Ramos (cell line): ENCODE measurements around the gene AHCYL2.
"Not testable (repeated sequence)": the region's sequence is repeated elsewhere in the genome, so short reads cannot be mapped to it uniquely, and the experiment has no call there.

Experiments
- in situ Hi-C: fragments of 300-500 bp; cut with MboI; formaldehyde crosslinking; loops from one replicate; pipeline ENCODE4 v1.14.3; 2022; ENCODE audit warnings: low sequenced_read_pairs; ENCODE audit not compliant: unreplicated experiment

Gene AHCYL2

DNA sequence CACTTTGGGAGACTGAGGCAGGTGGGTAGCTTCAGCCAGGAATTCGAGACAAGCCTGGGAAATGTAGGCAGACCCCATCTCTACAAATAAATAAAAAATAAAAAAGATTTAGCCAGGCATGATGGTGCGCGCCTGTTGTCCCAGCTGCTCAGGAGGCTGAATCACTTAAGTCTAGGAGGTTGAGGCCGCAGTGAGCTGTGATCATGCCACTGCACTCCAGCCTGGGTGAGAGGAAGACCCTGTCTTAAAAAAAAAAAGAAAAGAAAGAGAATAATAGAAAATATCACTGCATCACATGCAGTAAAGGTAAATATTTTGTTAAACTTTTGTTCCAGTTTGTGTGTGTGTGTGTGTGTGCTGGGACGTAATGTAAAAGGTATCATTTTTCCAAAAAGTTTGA lies 212.4 kb downstream of the AHCYL2 start:
- in situ Hi-C loops, result no loop called here

DNA sequence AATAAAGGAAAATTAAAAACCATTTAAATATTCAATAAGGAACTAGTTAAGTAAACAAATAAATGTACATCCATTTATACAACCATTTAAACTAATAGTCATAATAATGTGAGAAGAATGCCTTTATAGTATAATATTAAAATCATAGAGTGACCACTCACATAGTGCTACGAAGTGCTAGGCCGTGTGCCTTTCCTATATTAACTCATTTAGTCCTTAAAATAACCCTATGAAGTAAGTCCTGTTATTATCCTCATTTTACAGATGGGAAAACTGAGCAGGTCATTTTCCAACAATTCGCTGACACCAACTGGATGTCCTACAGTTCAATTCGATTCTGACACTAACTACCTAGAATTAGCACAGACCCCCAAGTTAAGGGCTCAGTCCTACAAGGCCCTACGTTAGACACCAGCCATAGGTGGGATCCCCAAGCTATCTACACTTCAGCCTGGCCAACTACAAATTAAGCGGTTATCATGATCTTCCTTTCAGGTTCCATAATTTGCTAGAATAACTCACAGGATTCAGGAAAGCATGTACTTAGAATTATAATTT lies 213.5 kb downstream of the AHCYL2 start:
- in situ Hi-C loops, result no loop called here

- in situ Hi-C loops, result no loop called here
Measured at GRCh38 chr7:129438839-129439651, 214.2 kb downstream of the AHCYL2 start.

DNA sequence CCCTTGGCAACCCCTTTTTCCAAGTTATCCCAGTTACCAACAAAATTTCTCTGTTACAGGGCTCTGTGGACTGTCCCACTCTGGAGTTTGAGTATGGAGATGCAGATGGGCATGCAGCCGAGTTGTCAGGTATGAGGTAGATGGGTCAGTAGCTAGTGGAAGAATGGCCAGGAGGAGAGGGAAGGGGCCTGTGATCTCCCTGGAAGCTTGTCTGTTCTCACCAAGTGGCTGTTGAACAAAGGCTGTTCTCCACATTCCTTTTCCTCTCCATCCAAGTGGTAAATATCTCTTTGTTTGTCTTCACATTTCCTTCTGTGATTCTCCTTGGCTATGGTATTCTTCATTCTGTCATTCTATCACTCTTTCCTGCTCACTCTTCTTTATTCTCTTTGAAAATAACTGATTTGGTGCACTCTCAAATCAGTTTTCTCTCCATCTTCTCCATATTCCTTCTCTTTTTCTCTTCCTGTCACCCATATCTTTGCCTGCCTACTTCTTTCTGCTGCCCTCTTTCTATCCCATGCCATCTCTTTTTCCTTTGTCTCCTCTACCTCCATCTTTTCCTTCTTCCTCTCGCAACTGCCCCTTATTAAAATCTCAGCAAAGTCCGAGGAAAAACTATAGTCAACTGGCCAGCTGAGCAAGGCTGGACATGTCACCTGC lies 215.3 kb downstream of the AHCYL2 start:
- in situ Hi-C loops, result no loop called here

GRCh38 chr7:129443612-129444011 lies 218.8 kb downstream of the AHCYL2 start:
- in situ Hi-C loops, result no loop called here

GRCh38 chr7:129444776-129445175 lies 219.9 kb downstream of the AHCYL2 start:
- in situ Hi-C loops, result not testable (repeated sequence)

DNA sequence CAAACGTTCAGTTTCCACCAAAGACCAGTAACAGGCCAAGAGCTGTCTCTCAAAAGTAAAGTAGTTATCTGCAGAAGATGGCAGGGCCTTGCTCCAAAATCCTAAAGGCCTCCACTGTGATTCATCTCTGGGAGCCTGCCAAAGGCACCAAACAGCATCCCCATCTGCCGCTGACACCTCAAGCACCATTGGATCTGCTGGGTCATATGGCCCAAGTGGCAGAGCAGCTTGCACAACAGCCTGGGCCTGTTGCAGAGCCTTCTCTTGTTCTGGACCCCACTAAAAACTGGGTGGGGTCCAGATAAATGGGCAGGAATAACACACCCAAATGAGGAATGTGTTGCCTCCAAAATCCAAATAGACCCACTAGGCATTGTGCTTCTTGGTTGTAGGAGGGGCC lies 222.1 kb downstream of the AHCYL2 start:
- in situ Hi-C loops, result not testable (repeated sequence)

DNA sequence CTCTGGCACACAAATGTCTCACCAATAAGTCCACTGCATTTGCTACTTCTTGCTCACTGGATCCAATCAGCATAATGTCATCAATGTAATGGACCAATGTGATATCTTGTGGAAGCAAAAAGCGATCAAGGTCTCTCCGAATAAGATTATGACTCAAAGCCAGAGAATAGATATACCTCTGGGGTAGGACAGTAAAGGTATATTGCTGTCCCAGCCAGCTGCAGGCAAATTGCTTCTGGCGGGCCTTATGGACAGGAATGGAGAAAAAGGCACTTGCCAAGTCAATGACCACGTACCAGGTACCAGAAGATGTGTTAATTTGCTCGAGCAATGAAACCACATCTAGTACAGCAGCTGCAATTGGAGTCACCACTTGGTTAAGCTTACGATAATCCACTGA lies 222.6 kb downstream of the AHCYL2 start:
- in situ Hi-C loops, result not testable (repeated sequence)

GRCh38 chr7:129448608-129449007 lies 223.8 kb downstream of the AHCYL2 start:
- in situ Hi-C loops, result not testable (repeated sequence)

DNA sequence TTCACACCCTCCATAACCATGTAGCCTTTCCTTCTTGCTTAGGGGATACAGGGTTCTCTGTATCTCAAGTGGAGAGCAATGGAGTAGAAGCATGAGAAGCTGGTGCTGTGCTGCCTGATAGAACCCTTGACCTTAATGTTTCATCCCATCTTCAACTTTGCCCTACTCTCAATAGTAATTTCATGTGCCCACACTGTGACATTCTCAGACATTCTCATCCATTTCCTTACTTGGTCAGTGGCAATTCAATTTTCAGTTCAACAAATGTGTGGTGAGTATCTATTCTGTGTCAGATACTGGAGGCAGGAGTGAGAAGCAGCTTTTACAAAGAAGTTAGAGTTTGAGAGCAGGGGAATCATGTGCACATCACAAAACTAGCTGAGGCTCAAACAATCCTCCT lies 225.5 kb downstream of the AHCYL2 start:
- in situ Hi-C loops, result no loop called here

DNA sequence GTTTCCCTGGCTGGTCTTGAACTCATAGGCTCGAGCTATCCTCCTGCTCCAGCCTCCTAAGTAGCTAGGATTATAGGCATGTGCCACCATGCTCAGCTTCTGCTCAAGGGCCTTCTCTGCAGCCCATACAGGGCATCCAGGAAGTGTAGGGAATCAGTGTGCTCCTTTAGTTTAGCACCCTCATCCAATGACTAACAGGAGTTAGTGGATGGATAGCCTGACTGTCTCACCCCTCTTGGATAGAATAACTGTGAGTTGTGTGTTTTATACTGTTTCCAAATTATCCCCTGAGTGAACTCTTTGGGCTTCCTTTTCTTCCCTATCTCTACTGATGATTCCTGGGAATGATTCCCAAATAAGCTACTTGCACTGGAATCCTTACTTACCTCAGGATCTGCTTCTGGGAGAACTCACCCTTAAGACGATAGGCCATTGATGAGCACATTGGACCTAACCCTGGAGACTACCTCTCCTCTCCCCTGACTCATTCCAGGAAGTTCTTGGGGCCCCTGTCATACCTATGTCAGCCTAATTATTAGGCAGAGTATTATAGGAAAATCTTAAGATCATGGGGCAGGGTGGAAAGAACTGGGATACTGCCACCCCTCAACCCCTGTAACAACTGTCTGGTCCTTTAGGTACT lies 227.9 kb downstream of the AHCYL2 start:
- in situ Hi-C loops, result no loop called here

GRCh38 chr7:129453510-129454248 lies 228.8 kb downstream of the AHCYL2 start:
- in situ Hi-C loops, result no loop called here

DNA sequence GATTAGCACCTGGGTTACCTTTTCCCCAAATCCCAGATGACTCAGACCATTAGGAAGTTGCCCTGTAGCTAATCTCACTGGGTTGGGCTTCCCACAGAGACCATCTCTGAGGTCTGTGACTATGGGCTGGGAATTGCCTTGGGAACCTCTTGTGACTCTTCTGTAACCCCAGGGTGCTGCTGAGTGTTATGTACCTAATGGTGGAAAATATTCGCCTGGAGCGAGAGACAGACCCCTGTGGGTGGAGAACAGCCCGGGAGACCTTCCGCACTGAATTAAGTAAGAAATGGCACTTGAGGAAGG lies 229.4 kb downstream of the AHCYL2 start:
- in situ Hi-C loops, result no loop called here

DNA sequence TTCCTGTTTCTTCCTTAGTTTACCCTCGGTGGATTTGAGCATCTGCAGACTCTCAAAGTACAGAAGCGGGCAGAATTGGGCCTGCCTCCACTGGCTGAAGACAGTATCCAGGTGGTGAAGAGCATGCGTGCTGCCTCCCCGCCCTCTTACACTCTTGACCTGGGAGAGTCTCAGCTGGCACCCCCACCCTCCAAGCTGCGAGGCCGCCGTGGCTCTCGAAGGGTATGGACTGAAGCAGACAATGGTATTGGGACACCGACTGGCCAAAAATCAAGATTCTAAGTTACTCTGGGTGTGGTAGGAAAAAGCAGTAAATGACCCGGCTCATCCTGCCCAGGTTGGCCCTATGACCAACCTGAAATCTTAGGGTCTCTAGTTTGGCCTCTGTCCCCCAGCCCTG lies 231.6 kb downstream of the AHCYL2 start:
- in situ Hi-C loops, result no loop called here

- in situ Hi-C loops, result no loop called here
Measured at GRCh38 chr7:129457101-129457500, 232.3 kb downstream of the AHCYL2 start.

DNA sequence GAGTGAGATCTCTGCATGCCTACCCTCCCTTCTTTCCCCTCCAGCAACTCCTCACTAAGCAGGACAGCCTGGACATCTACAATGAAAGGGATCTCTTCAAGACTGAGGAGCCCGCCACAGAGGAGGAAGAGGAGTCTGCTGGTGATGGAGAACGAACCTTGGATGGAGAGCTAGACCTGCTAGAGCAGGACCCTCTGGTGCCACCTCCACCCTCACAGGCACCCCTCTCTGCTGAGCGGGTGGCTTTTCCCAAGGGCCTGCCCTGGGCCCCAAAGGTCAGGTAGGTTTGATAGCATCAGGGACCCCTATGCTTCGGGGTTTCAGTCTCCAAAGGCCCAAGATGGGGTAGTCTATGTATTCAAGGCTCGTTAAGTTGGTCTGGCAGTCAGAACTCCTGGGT lies 233.3 kb downstream of the AHCYL2 start:
- in situ Hi-C loops, result no loop called here

DNA sequence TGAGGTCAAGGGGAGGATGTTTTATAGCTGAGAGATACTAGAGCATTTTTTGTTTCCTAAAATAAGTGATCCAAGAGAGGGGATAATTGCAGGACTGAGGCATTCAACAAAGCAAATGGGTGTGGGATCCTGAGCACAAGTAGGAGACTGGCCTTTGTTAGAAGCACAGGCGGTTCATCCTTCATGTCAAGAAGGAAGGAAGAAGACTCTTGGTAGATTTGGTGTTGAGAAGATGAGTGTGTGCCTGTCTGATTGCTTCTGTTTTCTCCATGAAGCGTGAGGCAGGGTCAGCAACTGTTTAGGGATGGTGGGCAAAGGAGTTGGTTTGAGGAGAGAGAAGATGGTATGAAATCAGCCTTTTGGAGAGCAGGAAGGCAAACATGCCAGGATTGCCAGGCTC lies 237.0 kb downstream of the AHCYL2 start:
- in situ Hi-C loops, result no loop called here

- in situ Hi-C loops, result no loop called here
Measured at GRCh38 chr7:129462420-129462819, 237.6 kb downstream of the AHCYL2 start.

DNA sequence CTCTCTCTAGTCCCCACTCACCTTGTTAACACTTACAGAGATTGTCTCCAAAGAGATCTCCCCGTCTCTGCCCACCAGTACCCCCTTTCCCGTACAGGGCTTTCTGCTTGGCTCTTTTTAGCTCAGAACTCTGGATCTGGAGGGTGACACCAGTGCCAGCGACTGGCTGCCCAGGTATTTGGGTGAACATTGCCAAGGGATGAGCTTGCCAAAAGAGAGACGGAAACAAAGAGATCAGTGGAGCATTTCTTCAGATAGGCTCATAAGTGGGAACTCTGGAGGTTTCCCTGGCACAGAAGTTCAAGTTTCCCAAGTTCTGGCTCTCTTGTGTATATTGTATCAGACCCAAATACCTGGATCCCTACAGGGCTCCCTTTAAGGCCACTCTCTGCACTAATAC lies 239.4 kb downstream of the AHCYL2 start:
- in situ Hi-C loops, result no loop called here

GRCh38 chr7:129465080-129465479 lies 240.2 kb downstream of the AHCYL2 start:
- in situ Hi-C loops, result loop anchor here (5.0 kb wide), 1 partner anchor 93 kb away; no protein-coding TSS in a partner anchor
